HepG2 (cell line): Measurements from ENCODE around the gene CDK2.

Experiments used
- EZH2 ChIP-seq: conservative IDR thresholded peaks from 2 replicates; pipeline ENCODE4 v1.6.1; 2012; ENCODE audit warnings: mild to moderate bottlenecking, low read depth, low read length, moderate library complexity
- FOXJ3 ChIP-seq: sonication (generic); formaldehyde crosslinking; IDR thresholded peaks from 2 replicates; pipeline ENCODE4 v1.4.0; 2020; ENCODE audit warnings: missing genetic modification reagents, mild to moderate bottlenecking, borderline replicate concordance
- HMG20B ChIP-seq: conservative IDR thresholded peaks from 2 replicates; pipeline ENCODE4 v1.6.1; 2016; ENCODE audit warnings: missing genetic modification reagents, missing compliant biosample characterization
- HNRNPK ChIP-seq: fragments of 200-400 bp; formaldehyde crosslinking; IDR thresholded peaks from 2 replicates; pipeline ENCODE4 v1.6.1; 2018; ENCODE audit warnings: low read length, low read depth, moderate library complexity, mild to moderate bottlenecking; ENCODE audit not compliant: poor library complexity, severe bottlenecking
- HOXA7 ChIP-seq: sonication (generic); formaldehyde crosslinking; IDR thresholded peaks from 2 replicates; pipeline ENCODE4 v1.8.1; 2022; ENCODE audit warnings: mild to moderate bottlenecking, missing genetic modification reagents, moderate library complexity
- PHF8 ChIP-seq: sonication (generic); formaldehyde crosslinking; IDR thresholded peaks from 2 replicates; pipeline ENCODE4 v1.5.0; 2020; ENCODE audit warnings: missing genetic modification reagents
- RCOR2 ChIP-seq: IDR thresholded peaks from 2 replicates; pipeline ENCODE4 v1.6.1; 2016; ENCODE audit warnings: missing biosample characterization, missing genetic modification reagents
- REPIN1 ChIP-seq: sonication (generic); formaldehyde crosslinking; IDR thresholded peaks from 2 replicates; pipeline ENCODE4 v1.8.0; 2022; ENCODE audit warnings: missing genetic modification reagents, low read depth, mild to moderate bottlenecking, borderline replicate concordance
- TF ChIP-seq, protein P1 (sequence below): IDR thresholded peaks from 2 replicates; pipeline ENCODE4 v1.6.1; 2012; ENCODE audit warnings: inconsistent platforms
- TF ChIP-seq, protein P2 (sequence below): sonication (generic); formaldehyde crosslinking; IDR thresholded peaks from 2 replicates; pipeline ENCODE4 v1.5.0; 2020; ENCODE audit warnings: mild to moderate bottlenecking, missing genetic modification reagents, moderate library complexity
- TF ChIP-seq, protein P3 (sequence below): sonication (generic); formaldehyde crosslinking; IDR thresholded peaks from 2 replicates; pipeline ENCODE4 v1.8.1; 2022; ENCODE audit warnings: low read depth, mild to moderate bottlenecking, missing genetic modification reagents
- TF ChIP-seq, protein P4 (sequence below): sonication (generic); formaldehyde crosslinking; IDR thresholded peaks from 2 replicates; pipeline ENCODE4 v1.4.0; 2020; ENCODE audit warnings: low read depth, mild to moderate bottlenecking, missing genetic modification reagents

DNA sequence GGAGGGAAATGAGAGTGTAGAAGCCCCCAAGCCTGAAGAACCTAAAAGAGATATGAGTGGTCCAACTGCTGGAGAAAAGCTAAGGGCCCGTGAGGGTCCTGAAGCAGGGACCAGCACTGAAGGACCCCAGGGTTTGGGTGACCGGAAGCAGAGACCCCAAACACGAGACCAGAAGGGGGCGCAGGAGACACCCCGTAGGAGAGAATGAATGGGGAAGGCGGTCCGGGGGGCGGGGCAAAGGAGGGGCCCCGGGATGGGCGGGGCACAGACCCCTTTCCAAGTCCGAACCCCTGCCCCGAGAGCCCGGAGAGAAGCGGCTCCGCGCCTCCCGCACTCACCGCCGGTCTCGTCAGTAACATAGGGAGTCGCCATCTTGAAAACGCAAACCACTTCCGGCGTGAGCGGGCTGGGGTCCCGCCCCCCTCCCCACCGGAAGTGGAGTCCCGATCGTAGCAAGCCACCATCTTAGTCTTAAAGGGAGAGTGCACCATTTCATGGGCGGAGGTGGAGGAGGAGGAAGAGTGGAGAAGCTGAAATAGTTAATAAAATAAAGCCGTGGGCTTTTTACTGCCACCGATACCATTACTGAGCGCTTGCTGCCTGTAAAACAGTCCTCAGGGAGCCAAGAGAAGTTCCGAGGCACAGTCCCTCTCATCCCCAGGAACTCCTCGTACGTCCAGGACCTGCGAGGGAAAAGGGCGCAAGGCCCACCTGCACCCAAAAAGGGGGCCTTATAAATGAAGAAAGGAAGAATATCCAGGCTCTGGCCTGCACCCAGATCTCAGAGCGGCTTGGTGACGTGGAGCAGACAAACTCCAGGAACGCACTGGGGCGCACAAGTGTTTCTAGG, 39.7 kb upstream of the CDK2 start:
- TF ChIP-seq, protein P1, sequence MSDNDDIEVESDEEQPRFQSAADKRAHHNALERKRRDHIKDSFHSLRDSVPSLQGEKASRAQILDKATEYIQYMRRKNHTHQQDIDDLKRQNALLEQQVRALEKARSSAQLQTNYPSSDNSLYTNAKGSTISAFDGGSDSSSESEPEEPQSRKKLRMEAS: 0 out of 2 replicates have a peak, but pooled peaks have one; percentile 19
- TF ChIP-seq HOXA7 (CRISPR knock-in tag) (no peak), FOXJ3 (CRISPR knock-in tag) (no peak), RCOR2 (CRISPR knock-in tag) (no peak), REPIN1 (CRISPR knock-in tag) (no peak; the same call in 1 of the 2 replicates), HNRNPK (no peak), HMG20B (CRISPR knock-in tag) (no peak), PHF8 (CRISPR knock-in tag) (peak; percentile 3; the same call in 1 of the 2 replicates), EZH2 (no peak)
- TF ChIP-seq, protein P2, sequence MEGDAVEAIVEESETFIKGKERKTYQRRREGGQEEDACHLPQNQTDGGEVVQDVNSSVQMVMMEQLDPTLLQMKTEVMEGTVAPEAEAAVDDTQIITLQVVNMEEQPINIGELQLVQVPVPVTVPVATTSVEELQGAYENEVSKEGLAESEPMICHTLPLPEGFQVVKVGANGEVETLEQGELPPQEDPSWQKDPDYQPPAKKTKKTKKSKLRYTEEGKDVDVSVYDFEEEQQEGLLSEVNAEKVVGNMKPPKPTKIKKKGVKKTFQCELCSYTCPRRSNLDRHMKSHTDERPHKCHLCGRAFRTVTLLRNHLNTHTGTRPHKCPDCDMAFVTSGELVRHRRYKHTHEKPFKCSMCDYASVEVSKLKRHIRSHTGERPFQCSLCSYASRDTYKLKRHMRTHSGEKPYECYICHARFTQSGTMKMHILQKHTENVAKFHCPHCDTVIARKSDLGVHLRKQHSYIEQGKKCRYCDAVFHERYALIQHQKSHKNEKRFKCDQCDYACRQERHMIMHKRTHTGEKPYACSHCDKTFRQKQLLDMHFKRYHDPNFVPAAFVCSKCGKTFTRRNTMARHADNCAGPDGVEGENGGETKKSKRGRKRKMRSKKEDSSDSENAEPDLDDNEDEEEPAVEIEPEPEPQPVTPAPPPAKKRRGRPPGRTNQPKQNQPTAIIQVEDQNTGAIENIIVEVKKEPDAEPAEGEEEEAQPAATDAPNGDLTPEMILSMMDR (CRISPR knock-in tag): peak; percentile 79
- TF ChIP-seq, protein P3, sequence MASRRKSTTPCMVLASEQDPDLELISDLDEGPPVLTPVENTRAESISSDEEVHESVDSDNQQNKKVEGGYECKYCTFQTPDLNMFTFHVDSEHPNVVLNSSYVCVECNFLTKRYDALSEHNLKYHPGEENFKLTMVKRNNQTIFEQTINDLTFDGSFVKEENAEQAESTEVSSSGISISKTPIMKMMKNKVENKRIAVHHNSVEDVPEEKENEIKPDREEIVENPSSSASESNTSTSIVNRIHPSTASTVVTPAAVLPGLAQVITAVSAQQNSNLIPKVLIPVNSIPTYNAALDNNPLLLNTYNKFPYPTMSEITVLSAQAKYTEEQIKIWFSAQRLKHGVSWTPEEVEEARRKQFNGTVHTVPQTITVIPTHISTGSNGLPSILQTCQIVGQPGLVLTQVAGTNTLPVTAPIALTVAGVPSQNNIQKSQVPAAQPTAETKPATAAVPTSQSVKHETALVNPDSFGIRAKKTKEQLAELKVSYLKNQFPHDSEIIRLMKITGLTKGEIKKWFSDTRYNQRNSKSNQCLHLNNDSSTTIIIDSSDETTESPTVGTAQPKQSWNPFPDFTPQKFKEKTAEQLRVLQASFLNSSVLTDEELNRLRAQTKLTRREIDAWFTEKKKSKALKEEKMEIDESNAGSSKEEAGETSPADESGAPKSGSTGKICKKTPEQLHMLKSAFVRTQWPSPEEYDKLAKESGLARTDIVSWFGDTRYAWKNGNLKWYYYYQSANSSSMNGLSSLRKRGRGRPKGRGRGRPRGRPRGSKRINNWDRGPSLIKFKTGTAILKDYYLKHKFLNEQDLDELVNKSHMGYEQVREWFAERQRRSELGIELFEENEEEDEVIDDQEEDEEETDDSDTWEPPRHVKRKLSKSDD (CRISPR knock-in tag): peak; percentile 84; the same call in 1 of the 2 replicates
- TF ChIP-seq, protein P4, sequence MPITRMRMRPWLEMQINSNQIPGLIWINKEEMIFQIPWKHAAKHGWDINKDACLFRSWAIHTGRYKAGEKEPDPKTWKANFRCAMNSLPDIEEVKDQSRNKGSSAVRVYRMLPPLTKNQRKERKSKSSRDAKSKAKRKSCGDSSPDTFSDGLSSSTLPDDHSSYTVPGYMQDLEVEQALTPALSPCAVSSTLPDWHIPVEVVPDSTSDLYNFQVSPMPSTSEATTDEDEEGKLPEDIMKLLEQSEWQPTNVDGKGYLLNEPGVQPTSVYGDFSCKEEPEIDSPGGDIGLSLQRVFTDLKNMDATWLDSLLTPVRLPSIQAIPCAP: no peak
